Ectodermal cell (in vitro differentiated cells): Measurements from ENCODE around the gene DMXL2.
A peak's percentile ranks its signal among the peaks of the same experiment; 100 is the strongest.
"Not testable (repeated sequence)": the region's sequence is repeated elsewhere in the genome, so short reads cannot be mapped to it uniquely, and the experiment has no call there.

Experiments used
- H3K27ac ChIP-seq: 2 replicates; pipeline ENCODE4 v1.7.0; 2013; ENCODE audit warnings: mild to moderate bottlenecking, low read depth, low read length; ENCODE audit not compliant: insufficient read depth, poor library complexity, severe bottlenecking
- H3K27me3 ChIP-seq: 2 replicates; pipeline ENCODE4 v1.7.0; 2013; ENCODE audit warnings: mild to moderate bottlenecking, low read length; ENCODE audit not compliant: insufficient read depth, control insufficient read depth, poor library complexity, severe bottlenecking
- H3K36me3 ChIP-seq: one replicate; pipeline ENCODE4 v1.7.0; 2013; ENCODE audit warnings: low read length; ENCODE audit not compliant: control insufficient read depth, insufficient read depth
- H3K4me1 ChIP-seq: one replicate; pipeline ENCODE4 v1.7.0; 2013; ENCODE audit warnings: low read length; ENCODE audit not compliant: control insufficient read depth, insufficient read depth
- H3K4me3 ChIP-seq: 2 replicates; pipeline ENCODE4 v1.7.0; 2013; ENCODE audit warnings: low read depth, low read length, control low read depth; ENCODE audit not compliant: insufficient read depth
- H3K9me3 ChIP-seq: 2 replicates; pipeline ENCODE4 v1.7.0; 2013; ENCODE audit warnings: mild to moderate bottlenecking, low read length, moderate library complexity; ENCODE audit not compliant: control insufficient read depth
- WGBS, 2 experiments: methylation state at CpG; one replicate each; pipeline ENCODE4 v1.1.7; 2013; ENCODE audit warnings: missing lambda C conversion rate in 2 of 2; 5-methylcytosine and 5-hydroxymethylcytosine counted together

The DMXL2 gene

GRCh38 chr15:51624022-51624421 is 1.5 kb upstream of the DMXL2 start:
- Histone ChIP-seq H3K27me3 (peaks cover 8% of the 10 kb centered on the region), H3K36me3 (no peaks in the 10 kb centered on the region), H3K4me3 (no peak overlapping the region), H3K9me3 (no peaks in the 10 kb centered on the region), H3K4me1 (peaks cover 7% of the 10 kb centered on the region), H3K27ac (no peak overlapping the region)
- 45 to 75% methylated on average over 1 to 4 of the region's 4 CpGs for WGBS, 2 experiments

DNA sequence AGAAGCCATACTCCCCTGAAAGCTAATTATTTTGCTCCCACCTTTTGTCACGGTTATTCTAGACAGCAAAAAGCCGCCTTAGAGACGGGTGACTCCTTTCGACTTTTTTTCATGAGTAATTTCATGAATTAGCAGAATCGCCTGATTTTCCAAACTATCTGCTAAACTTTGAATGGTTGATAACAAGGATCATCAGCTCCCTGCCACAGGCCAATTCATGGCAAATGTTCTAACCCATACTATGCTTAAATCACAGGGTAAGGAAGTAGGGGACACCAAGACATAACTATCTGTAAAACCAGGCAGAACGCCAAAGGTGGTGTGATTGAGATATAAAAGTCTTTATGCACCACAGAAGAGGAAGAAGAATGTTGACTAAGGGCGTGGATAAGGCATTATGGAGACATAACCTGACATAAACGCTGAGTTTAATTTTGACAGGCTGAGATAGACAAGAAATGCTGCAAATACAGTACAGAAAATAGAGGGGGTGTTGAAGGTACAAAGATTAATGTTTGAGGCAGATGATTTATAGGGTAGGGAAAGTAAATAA is 891 bp upstream of the DMXL2 start:
- 46 to 47% methylated on average over 8 of the region's 8 CpGs for WGBS, 2 experiments
- H3K27ac ChIP-seq = no peak overlapping the region
- peaks cover 7% of the 10 kb centered on the region for H3K4me1 ChIP-seq
- no peaks in the 10 kb centered on the region for H3K36me3 ChIP-seq
- H3K9me3 ChIP-seq = no peaks in the 10 kb centered on the region
- peak overlapping the region; percentile 94 for H3K4me3 ChIP-seq
- peaks cover 8% of the 10 kb centered on the region for H3K27me3 ChIP-seq

- Histone ChIP-seq H3K27ac (peak overlapping the region; percentile 55), H3K27me3 (peaks cover 8% of the 10 kb centered on the region), H3K9me3 (no peaks in the 10 kb centered on the region), H3K4me3 (peak overlapping the region; percentile 94), H3K4me1 (peaks cover 7% of the 10 kb centered on the region), H3K36me3 (no peaks in the 10 kb centered on the region)
- WGBS, 2 experiments = 0% methylated on average over 44 of the region's 44 CpGs
These were observed 501 bp downstream of the DMXL2 start for GRCh38 chr15:51621936-51622603.

DNA sequence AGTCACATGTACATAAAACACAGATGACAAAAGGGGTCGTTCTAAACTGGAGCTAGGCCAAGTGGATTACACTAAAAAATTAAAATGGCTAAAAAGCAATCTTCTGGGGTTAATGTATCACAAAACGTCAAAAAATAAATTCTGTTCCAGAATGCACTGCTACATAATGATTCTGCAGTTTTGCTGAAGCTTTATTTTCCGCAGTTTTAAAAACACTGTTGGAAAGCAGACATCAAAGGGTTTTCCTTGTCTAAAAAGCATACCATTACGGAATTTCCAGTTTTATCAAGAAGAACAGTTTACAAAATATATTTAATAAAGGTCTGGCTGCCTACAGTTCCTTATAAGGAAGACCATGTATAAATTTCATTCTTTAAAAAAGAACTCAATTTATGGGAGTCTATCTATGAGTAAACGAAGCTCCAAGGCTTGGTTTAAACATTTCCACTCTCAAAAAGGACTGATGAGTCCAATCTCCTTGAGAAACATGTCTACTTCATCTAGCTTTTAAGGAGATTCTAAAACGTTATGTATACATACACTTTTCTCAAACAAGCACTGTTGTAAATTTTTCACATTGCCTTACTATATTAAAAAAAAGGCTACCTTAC is 1.3 kb downstream of the DMXL2 start:
- H3K9me3 ChIP-seq = no peaks in the 10 kb centered on the region
- no peaks in the 10 kb centered on the region for H3K36me3 ChIP-seq
- peaks cover 8% of the 10 kb centered on the region for H3K27me3 ChIP-seq
- 70 to 73% methylated on average over 5 to 6 of the region's 6 CpGs for WGBS, 2 experiments
- no peak overlapping the region for H3K27ac ChIP-seq
- H3K4me3 ChIP-seq = peak overlapping the region; percentile 94
- H3K4me1 ChIP-seq = peaks cover 7% of the 10 kb centered on the region

DNA sequence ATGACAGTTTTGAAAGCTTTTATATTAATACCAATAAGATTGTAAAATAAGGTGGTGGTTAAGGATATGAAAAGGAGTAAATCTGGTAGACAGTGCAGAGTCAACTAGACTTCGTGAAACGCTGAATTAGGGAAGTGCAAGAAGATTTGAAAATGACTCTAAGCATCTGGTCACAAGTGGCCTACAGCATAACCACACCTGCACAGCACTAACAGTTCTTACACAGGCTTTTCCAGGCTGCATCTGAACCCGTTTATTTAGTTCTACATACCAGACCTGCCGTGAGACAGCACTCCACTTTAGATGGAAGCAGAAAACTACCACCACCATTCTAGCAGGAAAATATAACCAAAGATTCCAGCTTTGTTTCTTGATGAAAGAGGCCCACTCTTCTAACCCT is 1.9 kb downstream of the DMXL2 start:
- no peaks in the 10 kb centered on the region for H3K36me3 ChIP-seq
- H3K27ac ChIP-seq = no peak overlapping the region
- H3K27me3 ChIP-seq = peaks cover 8% of the 10 kb centered on the region
- H3K9me3 ChIP-seq = no peaks in the 10 kb centered on the region
- 86 to 87% methylated on average over 4 of the region's 4 CpGs for WGBS, 2 experiments
- peaks cover 7% of the 10 kb centered on the region for H3K4me1 ChIP-seq
- peak overlapping the region; percentile 94 for H3K4me3 ChIP-seq

GRCh38 chr15:51620122-51620521 is 2.4 kb downstream of the DMXL2 start:
- 95 to 98% methylated on average over 3 of the region's 3 CpGs for WGBS, 2 experiments
- H3K4me1 ChIP-seq = peaks cover 7% of the 10 kb centered on the region
- H3K4me3 ChIP-seq = no peak overlapping the region
- H3K36me3 ChIP-seq = no peaks in the 10 kb centered on the region
- no peak overlapping the region for H3K27ac ChIP-seq
- H3K9me3 ChIP-seq = no peaks in the 10 kb centered on the region
- peaks cover 8% of the 10 kb centered on the region for H3K27me3 ChIP-seq

GRCh38 chr15:51619331-51620035 is 3.1 kb downstream of the DMXL2 start:
- no peak overlapping the region for H3K4me3 ChIP-seq
- peaks cover 7% of the 10 kb centered on the region for H3K4me1 ChIP-seq
- no peak overlapping the region for H3K27ac ChIP-seq
- H3K9me3 ChIP-seq = no peaks in the 10 kb centered on the region
- peaks cover 8% of the 10 kb centered on the region for H3K27me3 ChIP-seq
- H3K36me3 ChIP-seq = no peaks in the 10 kb centered on the region
- 94 to 96% methylated on average over 6 of the region's 6 CpGs for WGBS, 2 experiments

DNA sequence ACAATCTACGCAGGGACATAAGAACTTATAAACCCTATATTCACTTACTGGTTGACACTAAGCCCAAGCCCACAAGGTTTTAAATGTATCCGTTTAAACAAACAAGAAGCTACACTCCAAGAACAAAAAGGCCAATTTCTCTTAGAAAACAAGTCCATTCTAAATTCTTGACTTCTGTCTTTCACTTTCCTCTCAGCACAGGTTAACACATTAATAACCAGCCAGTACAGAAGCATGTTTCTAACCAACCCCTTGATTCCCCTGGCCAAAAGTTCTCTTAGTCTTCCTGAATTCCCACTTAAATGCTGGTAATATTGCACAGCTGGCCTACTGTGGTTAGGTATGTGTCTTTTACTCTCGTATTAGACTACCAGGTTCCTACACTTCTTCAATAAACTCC is 4.7 kb downstream of the DMXL2 start:
- no peak overlapping the region for H3K27ac ChIP-seq
- 55 to 63% methylated on average over 3 of the region's 3 CpGs for WGBS, 2 experiments
- H3K36me3 ChIP-seq = no peaks in the 10 kb centered on the region
- no peak overlapping the region for H3K4me3 ChIP-seq
- peaks cover 7% of the 10 kb centered on the region for H3K4me1 ChIP-seq
- no peaks in the 10 kb centered on the region for H3K9me3 ChIP-seq
- no peaks in the 10 kb centered on the region for H3K27me3 ChIP-seq

DNA sequence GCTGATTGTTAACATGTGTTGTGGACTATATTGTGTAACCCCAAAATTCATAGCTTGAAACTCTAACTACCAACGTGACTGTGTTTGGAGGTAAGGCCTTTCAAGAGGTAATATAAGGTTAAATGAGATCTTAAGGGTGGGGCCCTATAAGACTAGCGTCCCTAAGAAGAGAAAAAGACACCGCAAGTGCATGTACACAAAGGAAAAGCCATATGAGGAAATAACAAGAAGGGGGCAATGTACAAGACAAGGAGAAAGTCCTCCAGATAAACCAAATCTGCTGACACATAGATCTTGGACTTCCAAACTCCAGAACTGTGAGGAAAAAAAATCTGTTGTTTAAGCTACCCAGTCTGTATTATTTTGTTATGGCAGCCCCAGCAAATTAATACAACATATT is 8.6 kb downstream of the DMXL2 start:
- Histone ChIP-seq H3K4me3 (no peak overlapping the region), H3K4me1 (no peaks in the 10 kb centered on the region), H3K9me3 (peaks cover 2% of the 10 kb centered on the region), H3K36me3 (no peaks in the 10 kb centered on the region), H3K27me3 (no peaks in the 10 kb centered on the region), H3K27ac (no peak overlapping the region)
- WGBS, 2 experiments = 92 to 96% methylated on average over 3 of the region's 3 CpGs

GRCh38 chr15:51612669-51613068 is 9.9 kb downstream of the DMXL2 start:
- not testable (repeated sequence) for H3K4me3 ChIP-seq, H3K4me1 ChIP-seq, H3K27ac ChIP-seq, H3K36me3 ChIP-seq, H3K27me3 ChIP-seq, H3K9me3 ChIP-seq
- WGBS, 2 experiments = 90 to 97% methylated on average over 5 of the region's 5 CpGs
